A549 (cell line): ENCODE measurements around the gene TTC28. TPM values are rescaled to one million over a fixed set of nuclear protein-coding genes. Genes with fewer than 3 reads are reported as not detected.

Experiments used
- ATAC-seq, 2 experiments: fragments of 200-7000 bp in 1 of 2; fragments of >200 bp in 1 of 2; cut with Nextera tagmentation in 1 of 2; cut with Tn5 transposase in 1 of 2; 3 replicates each; pipeline versions ENCODE4 v1.8.0 to v1.9.1; 2018 to 2020; ENCODE audit warnings: mild to moderate bottlenecking in 1 of 2, moderate library complexity in 1 of 2
- CTCF ChIA-PET: fragments of 300-600 bp; sonication (Branson Sonifier 250); formaldehyde crosslinking; extraction: SDS; loops from one replicate; lab custom pipeline; 2021; ENCODE audit warnings: antibody characterized with exemption, inconsistent platforms; lab: Yijun Ruan, JAX
- POLR2A ChIA-PET: fragments of 350-600 bp; formaldehyde crosslinking; extraction: SDS; loops from one replicate; lab custom pipeline; 2021; ENCODE audit warnings: antibody characterized with exemption, inconsistent platforms; lab: Yijun Ruan, JAX
- DNase-seq, 2 experiments: peaks; one replicate each; pipeline versions ENCODE4 v3.0.0 to v3.0.0-alpha.2; 2011 to 2016; ENCODE audit warnings: low read depth in 1 of 2, low spot score in 1 of 2
- FAIRE-seq: peaks from 2 replicates; lab custom pipeline; 2011; peaks lifted over from hg19 to GRCh38; lab: Jason Lieb, UNC
- H3K27ac ChIP-seq, 2 experiments: fragments of >200 bp; sonication (Bioruptor Twin); formaldehyde crosslinking; 3 replicates each; pipeline ENCODE4 v1.5.1; 2016 to 2017
- H3K4me1 ChIP-seq: fragments of >200 bp; sonication (Bioruptor Twin); formaldehyde crosslinking; 3 replicates; pipeline ENCODE4 v1.6.1; 2016
- H3K4me2 ChIP-seq: fragments of >200 bp; sonication (Bioruptor Twin); formaldehyde crosslinking; 3 replicates; pipeline ENCODE4 v1.6.1; 2016
- H3K4me3 ChIP-seq: fragments of >200 bp; sonication (Bioruptor Twin); formaldehyde crosslinking; 3 replicates; pipeline ENCODE4 v1.5.1; 2016
- H3K9me3 ChIP-seq: fragments of >200 bp; sonication (Bioruptor Twin); formaldehyde crosslinking; 3 replicates; pipeline ENCODE4 v1.6.1; 2016
- CBX2 ChIP-seq: fragments of 200-600 bp; sonication (generic); IDR thresholded peaks from 2 replicates; pipeline ENCODE4 v1.6.1; 2016; ENCODE audit warnings: low read depth, mild to moderate bottlenecking, borderline replicate concordance
- CEBPB ChIP-seq, 2 experiments: fragments of >200 bp in 1 of 2; sonication (Bioruptor Twin) in 1 of 2; formaldehyde crosslinking in 1 of 2; IDR thresholded peaks; 2 replicates each; pipeline ENCODE4 v1.6.1; 2012 to 2016
- CHD2 ChIP-seq: fragments of 150-350 bp; IDR thresholded peaks from 2 replicates; pipeline ENCODE4 v1.6.1; 2014; ENCODE audit warnings: low read length; ENCODE audit not compliant: partially characterized antibody
- EHF ChIP-seq: fragments of 250-450 bp; sonication (Bioruptor Pico); IDR thresholded peaks from 2 replicates; pipeline ENCODE4 v1.5.0; 2020; ENCODE audit warnings: mild to moderate bottlenecking
- EHMT2 ChIP-seq: fragments of 200-600 bp; sonication (generic); IDR thresholded peaks from 2 replicates; pipeline ENCODE4 v1.6.1; 2016; ENCODE audit warnings: antibody characterized with exemption, low read depth, mild to moderate bottlenecking, moderate library complexity
- EP300 ChIP-seq, 2 experiments: fragments of >200 bp; sonication (Bioruptor Twin); formaldehyde crosslinking; IDR thresholded peaks; 2 replicates in 1 of 2; 3 replicates in 1 of 2; pipeline ENCODE4 v1.6.1; 2016 to 2017
- FOXS1 ChIP-seq: fragments of 250-450 bp; sonication (Bioruptor Pico); IDR thresholded peaks from 2 replicates; pipeline ENCODE4 v1.5.0; 2020; ENCODE audit warnings: mild to moderate bottlenecking, moderate library complexity
- HEYL ChIP-seq: fragments of 250-450 bp; sonication (Bioruptor Pico); IDR thresholded peaks from 2 replicates; pipeline ENCODE4 v1.8.0; 2021; ENCODE audit warnings: mild to moderate bottlenecking, moderate library complexity
- HOXA7 ChIP-seq: fragments of 250-450 bp; sonication (Bioruptor Pico); IDR thresholded peaks from 2 replicates; pipeline ENCODE4 v1.5.0; 2020; ENCODE audit warnings: mild to moderate bottlenecking, moderate library complexity
- HOXB13 ChIP-seq: fragments of 250-450 bp; sonication (Bioruptor Pico); IDR thresholded peaks from 2 replicates; pipeline ENCODE4 v1.5.0; 2020; ENCODE audit warnings: low read depth, mild to moderate bottlenecking, moderate library complexity
- JUN ChIP-seq, 2 experiments: fragments of >200 bp; sonication (Bioruptor Twin); formaldehyde crosslinking; IDR thresholded peaks; 2 replicates in 1 of 2; 3 replicates in 1 of 2; pipeline ENCODE4 v1.6.1; 2016 to 2017
- JUNB ChIP-seq: fragments of >200 bp; sonication (Bioruptor Twin); formaldehyde crosslinking; IDR thresholded peaks from 2 replicates; pipeline ENCODE4 v1.6.1; 2016
- MAFK ChIP-seq: fragments of 450-650 bp; IDR thresholded peaks from 2 replicates; pipeline ENCODE4 v1.6.1; 2014; ENCODE audit not compliant: partially characterized antibody
- MAZ ChIP-seq: fragments of 150-350 bp; IDR thresholded peaks from 2 replicates; pipeline ENCODE4 v1.6.1; 2014; ENCODE audit warnings: antibody characterized with exemption, low read depth, low read length, borderline replicate concordance
- NPAS2 ChIP-seq: fragments of 250-450 bp; sonication (Bioruptor Pico); IDR thresholded peaks from 2 replicates; pipeline ENCODE4 v1.8.0; 2022; ENCODE audit warnings: mild to moderate bottlenecking, moderate library complexity, borderline replicate concordance
- PHF8 ChIP-seq: fragments of 200-600 bp; sonication (generic); IDR thresholded peaks from 2 replicates; pipeline ENCODE4 v1.6.1; 2016; ENCODE audit warnings: low read depth, mild to moderate bottlenecking, antibody characterized with exemption, moderate library complexity, borderline replicate concordance
- POLR2A ChIP-seq: IDR thresholded peaks from 2 replicates; pipeline ENCODE4 v1.6.1; 2012; ENCODE audit warnings: mild to moderate bottlenecking, low read length
- POLR2AphosphoS2 ChIP-seq: conservative IDR thresholded peaks from 2 replicates; pipeline ENCODE4 v1.6.1; 2012; ENCODE audit warnings: low read length, improper control_type of control experiment, inconsistent platforms
- RARB ChIP-seq: fragments of 250-450 bp; sonication (Bioruptor Pico); IDR thresholded peaks from 2 replicates; pipeline ENCODE4 v1.8.0; 2021; ENCODE audit warnings: mild to moderate bottlenecking, moderate library complexity
- RCOR1 ChIP-seq: fragments of 150-350 bp; IDR thresholded peaks from 2 replicates; pipeline ENCODE4 v1.6.1; 2014; ENCODE audit warnings: antibody characterized with exemption, low read length, low read depth
- SREBF2 ChIP-seq: fragments of 450-650 bp; IDR thresholded peaks from 2 replicates; pipeline ENCODE4 v1.6.1; 2014; ENCODE audit warnings: mild to moderate bottlenecking, moderate library complexity
- TP53 ChIP-seq: fragments of 250-450 bp; sonication (Bioruptor Pico); IDR thresholded peaks from 2 replicates; pipeline ENCODE4 v1.5.0; 2021; ENCODE audit warnings: mild to moderate bottlenecking, moderate library complexity
- ZNF302 ChIP-seq: fragments of 250-450 bp; sonication (Bioruptor Pico); IDR thresholded peaks from 2 replicates; pipeline ENCODE4 v1.9.0; 2021; ENCODE audit warnings: inconsistent platforms, mild to moderate bottlenecking, moderate library complexity
- ZSCAN20 ChIP-seq: fragments of 250-450 bp; sonication (Bioruptor Pico); IDR thresholded peaks from 2 replicates; pipeline ENCODE4 v1.8.0; 2022; ENCODE audit warnings: mild to moderate bottlenecking, moderate library complexity
- WGBS: methylation state at CpG from one replicate; pipeline ENCODE4 v1.1.6; 2017; ENCODE audit errors: missing lambda C conversion rate; 5-methylcytosine and 5-hydroxymethylcytosine counted together
- polyA plus RNA-seq, 4 experiments: library from polyadenylated mRNA; depleted of rRNA in 3 of 4; stranded (reverse); fragments of >200 nt; fragmentation: RNase III in 1 of 4; extraction: RNeasy Plus Mini Kit Qiagen cat#74134 plus additional on column Dnase treatment in 1 of 4; gene quantifications; 2 replicates in 3 of 4; 3 replicates in 1 of 4; pipeline ENCODE4 v1.2.3, GENCODE V29; 2011 to 2017
- TF ChIP-seq, protein P1 (sequence below): fragments of 250-450 bp; sonication (Bioruptor Pico); IDR thresholded peaks from 2 replicates; pipeline ENCODE4 v1.5.0; 2021; ENCODE audit warnings: mild to moderate bottlenecking, moderate library complexity, borderline replicate concordance
- TF ChIP-seq, protein P2 (sequence below): fragments of >200 bp; sonication (Bioruptor Twin); formaldehyde crosslinking; IDR thresholded peaks from 2 replicates; pipeline ENCODE4 v1.6.1; 2016
- TF ChIP-seq, protein P3 (sequence below): fragments of 150-350 bp; IDR thresholded peaks from 2 replicates; pipeline ENCODE4 v1.6.1; 2014; ENCODE audit warnings: low read depth, mild to moderate bottlenecking, low read length
- TF ChIP-seq, protein P4 (sequence below): IDR thresholded peaks from 2 replicates; pipeline ENCODE4 v1.6.1; 2012; ENCODE audit warnings: low read depth, borderline replicate concordance
- TF ChIP-seq, protein P5 (sequence below): fragments of >200 bp; sonication (Bioruptor Twin); formaldehyde crosslinking; IDR thresholded peaks from 3 replicates; pipeline ENCODE4 v1.6.1; 2016

TTC28 gene
- polyA plus RNA-seq, 2 of the 4 experiments (the other 2 are of a cell fraction): 2.6 to 3.8 TPM

DNA sequence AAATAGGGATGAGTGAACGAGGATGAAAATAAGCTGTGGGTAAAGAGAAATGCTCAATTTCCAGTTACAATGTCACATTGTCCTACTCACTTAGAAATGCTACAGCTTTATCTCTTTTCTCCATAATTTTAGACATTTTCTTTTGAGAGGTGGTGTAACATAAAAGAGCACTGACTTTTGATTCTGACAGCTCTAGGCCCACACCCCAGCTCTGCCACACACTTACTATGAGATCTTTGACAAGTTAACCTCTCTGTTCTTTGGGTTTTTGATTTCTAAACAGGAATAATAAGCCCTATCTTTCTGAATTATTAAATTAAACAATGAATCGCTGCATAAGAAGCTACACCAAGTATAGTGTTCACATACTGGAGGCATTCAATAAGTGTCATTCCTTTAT, 532.2 kb downstream of the TTC28 start (continued):
- TF ChIP-seq, protein P1, sequence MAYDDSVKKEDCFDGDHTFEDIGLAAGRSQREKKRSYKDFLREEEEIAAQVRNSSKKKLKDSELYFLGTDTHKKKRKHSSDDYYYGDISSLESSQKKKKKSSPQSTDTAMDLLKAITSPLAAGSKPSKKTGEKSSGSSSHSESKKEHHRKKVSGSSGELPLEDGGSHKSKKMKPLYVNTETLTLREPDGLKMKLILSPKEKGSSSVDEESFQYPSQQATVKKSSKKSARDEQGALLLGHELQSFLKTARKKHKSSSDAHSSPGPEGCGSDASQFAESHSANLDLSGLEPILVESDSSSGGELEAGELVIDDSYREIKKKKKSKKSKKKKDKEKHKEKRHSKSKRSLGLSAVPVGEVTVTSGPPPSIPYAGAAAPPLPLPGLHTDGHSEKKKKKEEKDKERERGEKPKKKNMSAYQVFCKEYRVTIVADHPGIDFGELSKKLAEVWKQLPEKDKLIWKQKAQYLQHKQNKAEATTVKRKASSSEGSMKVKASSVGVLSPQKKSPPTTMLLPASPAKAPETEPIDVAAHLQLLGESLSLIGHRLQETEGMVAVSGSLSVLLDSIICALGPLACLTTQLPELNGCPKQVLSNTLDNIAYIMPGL: no peak
- TF ChIP-seq TP53 (CRISPR knock-in tag) (no peak), EP300 (IDR thresholded peaks at IDR 0.05) (no peak), CBX2 (no peak), HOXA7 (CRISPR knock-in tag) (no peak), CHD2 (no peak), ZNF302 (no peak)
- TF ChIP-seq, protein P2, sequence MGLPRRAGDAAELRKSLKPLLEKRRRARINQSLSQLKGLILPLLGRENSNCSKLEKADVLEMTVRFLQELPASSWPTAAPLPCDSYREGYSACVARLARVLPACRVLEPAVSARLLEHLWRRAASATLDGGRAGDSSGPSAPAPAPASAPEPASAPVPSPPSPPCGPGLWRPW: no peak
- TF ChIP-seq, protein P3, sequence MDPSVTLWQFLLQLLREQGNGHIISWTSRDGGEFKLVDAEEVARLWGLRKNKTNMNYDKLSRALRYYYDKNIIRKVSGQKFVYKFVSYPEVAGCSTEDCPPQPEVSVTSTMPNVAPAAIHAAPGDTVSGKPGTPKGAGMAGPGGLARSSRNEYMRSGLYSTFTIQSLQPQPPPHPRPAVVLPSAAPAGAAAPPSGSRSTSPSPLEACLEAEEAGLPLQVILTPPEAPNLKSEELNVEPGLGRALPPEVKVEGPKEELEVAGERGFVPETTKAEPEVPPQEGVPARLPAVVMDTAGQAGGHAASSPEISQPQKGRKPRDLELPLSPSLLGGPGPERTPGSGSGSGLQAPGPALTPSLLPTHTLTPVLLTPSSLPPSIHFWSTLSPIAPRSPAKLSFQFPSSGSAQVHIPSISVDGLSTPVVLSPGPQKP: no peak

DNA sequence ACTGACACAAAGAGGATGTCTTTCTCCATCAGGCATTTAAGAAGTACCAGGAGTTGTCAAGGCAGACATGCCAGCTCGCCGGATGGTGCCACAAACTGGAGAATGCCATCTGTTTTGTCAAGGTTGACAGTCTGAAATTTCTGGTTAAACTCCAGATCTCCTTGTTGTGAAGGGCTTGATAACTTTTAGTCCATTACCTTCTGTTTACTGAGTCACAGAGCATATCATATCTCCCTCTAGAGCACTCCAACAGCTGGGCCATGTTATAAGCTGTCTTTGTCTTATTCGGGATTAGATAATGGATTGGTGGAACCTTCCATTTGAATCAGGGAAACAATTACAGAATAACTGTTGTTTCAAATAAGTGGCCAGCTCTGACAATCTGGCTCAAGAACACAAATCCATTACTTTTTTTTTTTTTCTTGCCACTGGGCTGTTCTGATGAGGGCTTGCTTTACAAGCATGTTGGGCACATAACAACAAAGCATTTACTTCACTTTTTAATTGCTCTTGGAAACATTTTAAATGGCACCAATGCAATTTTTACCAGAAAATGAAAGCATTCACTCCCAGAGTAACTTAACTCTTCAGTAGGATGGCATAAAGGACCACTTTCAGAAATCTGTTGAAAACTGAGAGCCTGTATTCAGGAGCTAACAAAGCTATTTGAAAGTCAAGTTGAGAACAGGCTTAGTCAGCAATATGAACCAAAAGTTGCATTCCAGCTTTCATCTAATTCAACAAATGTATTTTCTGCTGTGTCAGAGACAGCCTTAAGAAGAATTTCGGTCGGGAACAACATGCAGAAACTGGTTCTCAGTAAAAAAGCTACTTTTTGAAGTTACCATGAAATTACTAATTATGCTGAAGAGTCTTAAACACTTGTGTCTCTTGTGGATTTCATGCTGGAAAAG, 533.0 kb downstream of the TTC28 start:
- 94% methylated on average over 5 of the region's 5 CpGs for WGBS
- H3K4me2 ChIP-seq: no peak overlapping the region
- FAIRE-seq: no peak
- ATAC-seq: no peak
- no peak overlapping the region for H3K27ac ChIP-seq
- peaks cover 13% of the 10 kb centered on the region; the same call in 1 of the 3 replicates for H3K4me1 ChIP-seq
- CTCF ChIA-PET: interaction anchor here (0.6 to 0.7 kb wide), 2 partner anchors 95 to 185 kb away, joined by 3 read pairs; no protein-coding TSS in a partner anchor
- TF ChIP-seq RARB (CRISPR knock-in tag): no peak
- TF ChIP-seq HEYL (CRISPR knock-in tag): no peak
- TF ChIP-seq, protein P4, sequence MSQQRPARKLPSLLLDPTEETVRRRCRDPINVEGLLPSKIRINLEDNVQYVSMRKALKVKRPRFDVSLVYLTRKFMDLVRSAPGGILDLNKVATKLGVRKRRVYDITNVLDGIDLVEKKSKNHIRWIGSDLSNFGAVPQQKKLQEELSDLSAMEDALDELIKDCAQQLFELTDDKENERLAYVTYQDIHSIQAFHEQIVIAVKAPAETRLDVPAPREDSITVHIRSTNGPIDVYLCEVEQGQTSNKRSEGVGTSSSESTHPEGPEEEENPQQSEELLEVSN: no peak
- peak; percentile 60 for TF ChIP-seq MAFK
- TF ChIP-seq, protein P5, sequence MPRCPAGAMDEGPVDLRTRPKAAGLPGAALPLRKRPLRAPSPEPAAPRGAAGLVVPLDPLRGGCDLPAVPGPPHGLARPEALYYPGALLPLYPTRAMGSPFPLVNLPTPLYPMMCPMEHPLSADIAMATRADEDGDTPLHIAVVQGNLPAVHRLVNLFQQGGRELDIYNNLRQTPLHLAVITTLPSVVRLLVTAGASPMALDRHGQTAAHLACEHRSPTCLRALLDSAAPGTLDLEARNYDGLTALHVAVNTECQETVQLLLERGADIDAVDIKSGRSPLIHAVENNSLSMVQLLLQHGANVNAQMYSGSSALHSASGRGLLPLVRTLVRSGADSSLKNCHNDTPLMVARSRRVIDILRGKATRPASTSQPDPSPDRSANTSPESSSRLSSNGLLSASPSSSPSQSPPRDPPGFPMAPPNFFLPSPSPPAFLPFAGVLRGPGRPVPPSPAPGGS: no peak
- TF ChIP-seq MAZ: no peak
- no peak for TF ChIP-seq NPAS2 (CRISPR knock-in tag)
- no peak for DNase-seq
- POLR2A ChIA-PET: no interaction called here
- no peak overlapping the region for H3K4me3 ChIP-seq
- no peaks in the 10 kb centered on the region for H3K9me3 ChIP-seq

DNA sequence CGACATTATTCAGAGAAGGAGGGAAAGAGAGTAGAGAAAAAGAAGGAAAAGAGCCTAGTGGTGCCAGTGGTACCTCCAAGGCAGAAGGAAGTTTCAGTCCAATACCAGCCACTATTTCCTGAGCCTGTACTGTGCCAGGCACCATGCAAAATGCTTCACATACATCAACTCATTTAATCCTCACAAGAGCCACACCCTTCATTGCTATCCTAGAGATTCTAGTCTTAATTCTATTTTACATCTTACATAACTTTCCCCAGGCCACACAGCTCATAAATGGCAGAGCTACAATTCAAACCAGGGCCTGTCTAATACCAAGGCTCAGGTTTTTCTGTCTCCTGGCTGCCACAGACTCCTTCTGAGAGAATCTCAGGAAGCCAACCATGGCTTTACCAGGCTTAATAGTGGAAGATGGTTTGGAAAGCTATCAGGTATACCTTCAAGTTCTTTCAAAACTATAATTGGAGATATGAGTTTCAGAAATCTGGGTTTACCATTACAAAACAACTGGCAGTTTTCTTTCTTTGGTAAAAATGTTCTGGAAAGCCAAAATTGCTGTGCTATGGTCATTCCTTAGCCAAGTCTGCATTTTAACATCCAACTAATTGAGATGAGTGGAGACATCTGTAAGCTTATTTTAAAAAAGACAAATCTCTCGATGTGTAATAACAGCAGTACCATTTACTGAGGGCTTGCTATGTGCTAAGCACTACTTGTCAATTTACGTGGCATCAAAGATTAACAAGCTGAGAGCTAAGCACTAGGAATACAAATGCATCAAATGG, 535.5 kb downstream of the TTC28 start:
- DNase-seq (no peak), FAIRE-seq (no peak), ATAC-seq (no peak)
- 63% methylated on average over 3 of the region's 3 CpGs for WGBS
- POLR2A ChIA-PET: no interaction called here
- H3K27ac ChIP-seq: no peak overlapping the region
- no peaks in the 10 kb centered on the region for H3K9me3 ChIP-seq
- H3K4me1 ChIP-seq: peaks cover 10% of the 10 kb centered on the region; the same call in 1 of the 3 replicates
- CTCF ChIA-PET: interaction anchor here (1.1 kb wide), 1 partner anchor 52 kb away, joined by 4 read pairs; no protein-coding TSS in a partner anchor
- H3K4me2 ChIP-seq: no peak overlapping the region
- no peak overlapping the region for H3K4me3 ChIP-seq
- no peak for TF ChIP-seq CEBPB (IDR thresholded peaks at IDR 0.05)
- TF ChIP-seq HOXB13: no peak
- no peak for TF ChIP-seq EHMT2
- TF ChIP-seq MAZ: no peak
- no peak for TF ChIP-seq HEYL (CRISPR knock-in tag)
- TF ChIP-seq FOXS1 (CRISPR knock-in tag): no peak
- no peak for TF ChIP-seq HOXA7 (CRISPR knock-in tag)
- no peak for TF ChIP-seq POLR2A
- TF ChIP-seq ZSCAN20 (CRISPR knock-in tag): no peak
- no peak for TF ChIP-seq JUN (IDR thresholded peaks at IDR 0.05)
- TF ChIP-seq POLR2AphosphoS2: no peak
- TF ChIP-seq RCOR1: no peak
- TF ChIP-seq JUNB: no peak
- TF ChIP-seq PHF8: no peak
- TF ChIP-seq, protein P2: no peak
- no peak for TF ChIP-seq EHF
- no peak for TF ChIP-seq SREBF2
